GM06990 (cell line): ENCODE results near the gene ATCAY.
"Not testable (repeated sequence)": the region's sequence is repeated elsewhere in the genome, so short reads cannot be mapped to it uniquely, and the experiment has no call there.

ENCODE experiments used
- DNase-seq: peaks from one replicate; pipeline ENCODE4 v3.0.0-alpha.2; 2011; ENCODE audit not compliant: insufficient read length; ENCODE audit errors: extremely low read depth
- H3K27me3 ChIP-seq: replicated peaks from 2 replicates; pipeline ENCODE4 v1.6.0; 2011; ENCODE audit warnings: low read length; ENCODE audit not compliant: control insufficient read depth, insufficient read depth
- H3K36me3 ChIP-seq: 2 replicates; pipeline ENCODE4 v1.5.1; 2011; ENCODE audit warnings: low read length; ENCODE audit not compliant: control insufficient read depth, insufficient read depth
- H3K4me3 ChIP-seq: replicated peaks from 2 replicates; pipeline ENCODE4 v1.5.1; 2011; ENCODE audit warnings: low read depth, mild to moderate bottlenecking, control low read depth, low read length
- TF ChIP-seq, protein P1 (sequence below): IDR thresholded peaks from 2 replicates; pipeline ENCODE4 v1.5.1; 2011; ENCODE audit warnings: low read length, control low read depth, mild to moderate bottlenecking, inconsistent platforms; ENCODE audit not compliant: insufficient read depth, poor library complexity, severe bottlenecking

ATCAY gene

DNA sequence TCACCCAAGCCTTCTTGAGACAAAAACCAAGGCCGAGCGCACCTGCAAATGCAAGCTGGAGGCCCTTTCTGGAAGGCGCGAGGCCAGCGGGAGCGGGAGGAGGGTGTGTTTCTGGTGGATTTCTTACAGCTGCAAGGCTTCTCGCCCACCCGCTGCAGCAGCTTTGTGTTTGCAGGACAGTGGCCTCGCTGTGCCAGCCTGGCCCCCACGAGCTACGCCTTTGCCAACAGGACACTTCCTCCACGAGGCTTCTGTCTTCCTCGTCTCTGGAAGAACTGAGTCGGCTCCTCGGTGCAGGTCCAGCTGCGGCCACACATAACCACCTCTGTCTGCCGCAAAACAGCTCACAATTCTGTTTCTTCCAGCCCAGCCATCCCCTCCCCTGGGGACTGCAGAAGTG is 10.1 kb downstream of the ATCAY start:
- DNase-seq = no peak
- Histone ChIP-seq H3K27me3 (peaks cover 1% of the 10 kb centered on the region; the same call in 1 of the 2 replicates), H3K36me3 (no peaks in the 10 kb centered on the region), H3K4me3 (no peak overlapping the region)
- TF ChIP-seq, protein P1, sequence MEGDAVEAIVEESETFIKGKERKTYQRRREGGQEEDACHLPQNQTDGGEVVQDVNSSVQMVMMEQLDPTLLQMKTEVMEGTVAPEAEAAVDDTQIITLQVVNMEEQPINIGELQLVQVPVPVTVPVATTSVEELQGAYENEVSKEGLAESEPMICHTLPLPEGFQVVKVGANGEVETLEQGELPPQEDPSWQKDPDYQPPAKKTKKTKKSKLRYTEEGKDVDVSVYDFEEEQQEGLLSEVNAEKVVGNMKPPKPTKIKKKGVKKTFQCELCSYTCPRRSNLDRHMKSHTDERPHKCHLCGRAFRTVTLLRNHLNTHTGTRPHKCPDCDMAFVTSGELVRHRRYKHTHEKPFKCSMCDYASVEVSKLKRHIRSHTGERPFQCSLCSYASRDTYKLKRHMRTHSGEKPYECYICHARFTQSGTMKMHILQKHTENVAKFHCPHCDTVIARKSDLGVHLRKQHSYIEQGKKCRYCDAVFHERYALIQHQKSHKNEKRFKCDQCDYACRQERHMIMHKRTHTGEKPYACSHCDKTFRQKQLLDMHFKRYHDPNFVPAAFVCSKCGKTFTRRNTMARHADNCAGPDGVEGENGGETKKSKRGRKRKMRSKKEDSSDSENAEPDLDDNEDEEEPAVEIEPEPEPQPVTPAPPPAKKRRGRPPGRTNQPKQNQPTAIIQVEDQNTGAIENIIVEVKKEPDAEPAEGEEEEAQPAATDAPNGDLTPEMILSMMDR = no peak

- H3K4me3 ChIP-seq = no peak overlapping the region
- H3K27me3 ChIP-seq = peaks cover 1% of the 10 kb centered on the region; the same call in 1 of the 2 replicates
- DNase-seq = no peak
- TF ChIP-seq, protein P1 = no peak
- no peaks in the 10 kb centered on the region for H3K36me3 ChIP-seq
These were observed 13.2 kb downstream of the ATCAY start for GRCh38 chr19:3893509-3894179.

DNA sequence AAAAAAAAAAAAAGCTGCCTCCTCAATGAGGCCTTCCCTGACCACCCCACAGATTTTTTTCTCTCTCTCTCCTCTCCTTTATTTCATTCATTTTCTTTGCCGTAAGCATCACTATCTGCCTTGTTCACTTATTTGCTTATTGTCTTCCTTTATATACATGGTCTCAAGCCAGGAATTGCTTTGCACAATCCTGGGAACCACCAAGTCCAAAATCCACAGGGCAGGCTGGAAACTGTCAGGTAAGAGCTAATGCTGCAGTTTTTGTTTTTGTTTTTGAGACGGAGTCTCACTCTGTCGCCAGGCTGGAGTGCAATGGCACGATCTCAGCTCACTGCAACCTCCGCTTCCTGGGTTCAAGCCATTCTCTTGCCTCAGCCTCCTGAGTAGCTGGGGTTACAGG is 14.5 kb downstream of the ATCAY start:
- not testable (repeated sequence) for H3K36me3 ChIP-seq, H3K4me3 ChIP-seq, H3K27me3 ChIP-seq, DNase-seq

GRCh38 chr19:3895788-3896187 is 15.3 kb downstream of the ATCAY start:
- H3K36me3 ChIP-seq = no peaks in the 10 kb centered on the region
- H3K27me3 ChIP-seq = peaks cover 1% of the 10 kb centered on the region; the same call in 1 of the 2 replicates
- H3K4me3 ChIP-seq = no peak overlapping the region
- no peak for DNase-seq
- TF ChIP-seq, protein P1 = no peak

GRCh38 chr19:3897936-3898335 is 17.5 kb downstream of the ATCAY start:
- Histone ChIP-seq H3K36me3 (no peaks in the 10 kb centered on the region), H3K27me3 (peaks cover 1% of the 10 kb centered on the region; the same call in 1 of the 2 replicates), H3K4me3 (no peak overlapping the region)
- TF ChIP-seq, protein P1 = no peak
- no peak for DNase-seq

DNA sequence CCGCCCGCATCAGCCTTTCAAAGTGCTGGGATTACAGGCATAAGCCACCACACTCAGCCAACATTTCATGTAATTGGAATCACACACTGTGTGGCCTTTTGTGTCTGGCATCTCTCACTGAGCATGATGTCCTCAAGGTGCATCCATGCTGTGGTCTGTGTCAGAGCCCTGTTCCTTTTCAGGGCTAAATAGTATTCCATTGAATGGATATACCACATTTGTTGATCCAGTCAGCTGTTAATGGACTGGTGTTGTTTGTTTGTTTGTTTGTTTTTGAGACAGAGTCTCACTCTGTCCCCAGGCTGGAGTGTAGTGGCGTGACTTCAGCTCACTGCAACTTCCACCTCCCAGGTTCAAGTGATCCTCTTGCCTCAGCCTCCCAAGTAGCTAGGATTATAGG is 17.9 kb downstream of the ATCAY start:
- no peak for DNase-seq
- TF ChIP-seq, protein P1 = no peak
- no peaks in the 10 kb centered on the region for H3K36me3 ChIP-seq
- H3K27me3 ChIP-seq = peaks cover 1% of the 10 kb centered on the region; the same call in 1 of the 2 replicates
- H3K4me3 ChIP-seq = no peak overlapping the region
